ENCODE results near the gene LBX1. TPM values are rescaled to one million over a fixed set of nuclear protein-coding genes. Genes with fewer than 3 reads are reported as not detected.

The LBX1 gene
- total and polyA plus RNA-seq, 2 donors (not counting 1 experiment from before 2014, with no cell fraction given): not detected

GRCh38 chr10:101225846-101226421 lies 3.3 kb downstream of the LBX1 start:
- peak overlapping the region; percentile 83 for H3K4me3 Mint-ChIP-seq
- Histone ChIP-seq H3K4me2 (replicated peaks; ENCODE audit: low read depth, low read length, poor library complexity, severe bottlenecking) (peak overlapping the region; percentile 85), H3K4me3 (ENCODE audit: control extremely low read depth in 1 of 5, extremely low read depth in 1 of 5, insufficient read depth in 1 of 5, low read depth in 2 of 5, low read length in 4 of 5) (peak overlapping the region in 3 of 5 experiments; percentile 15 to 68 (median 29)), H3K36me3 (replicated peaks in 1 of 2; ENCODE audit: control extremely low read depth in 1 of 2, control insufficient read depth in 1 of 2, extremely low read depth in 1 of 2, insufficient read depth in 2 of 2, low read length in 1 of 2) (no peaks in the 10 kb centered on the region), H3K79me2 (ENCODE audit: control insufficient read depth, insufficient read depth, low read length) (no peaks in the 10 kb centered on the region), H3K27me3 (replicated peaks in 1 of 4; ENCODE audit: control extremely low read depth in 1 of 4, control insufficient read depth in 3 of 4, insufficient read depth in 4 of 4, low read length in 3 of 4) (peaks cover 0 to 91% (median 76%) of the 10 kb centered on the region in 4 experiments), H3K4me1 (ENCODE audit: control insufficient read depth in 2 of 2, insufficient read depth in 2 of 2, low read length in 2 of 2) (peaks cover 63 to 91% of the 10 kb centered on the region in 2 donors), H2AFZ (ENCODE audit: insufficient read depth, low read depth, low read length, poor library complexity, severe bottlenecking) (no peak overlapping the region), H4K20me1 (ENCODE audit: control insufficient read depth, insufficient read depth, low read length, poor library complexity, severe bottlenecking) (peaks cover 6% of the 10 kb centered on the region), H3K27ac (ENCODE audit: low read length in 2 of 2) (no peak overlapping the region), H3K9me3 (ENCODE audit: control extremely low read depth in 1 of 3, control insufficient read depth in 2 of 3, insufficient read depth in 1 of 3, low read length in 2 of 3) (peaks cover 0 to 64% (median 8%) of the 10 kb centered on the region in 3 donors), H3K9ac (ENCODE audit: low read length) (peak overlapping the region; percentile 58)
- POLR2A ChIA-PET: no interaction called here
- peaks cover 58% of the 10 kb centered on the region for H3K4me1 Mint-ChIP-seq
- intact Hi-C loops (cut with micrococcal nuclease): loop anchor here (1.0 to 10.0 kb wide), 3 partner anchors 10 to 481 kb away; partner anchors contain the start of genes BTRC and PAX2
- CTCF ChIA-PET: interaction anchor here (1.6 to 5.4 kb wide), 2 partner anchors 10 to 12 kb away, joined by 3 to 19 read pairs; no protein-coding TSS in a partner anchor
- TF ChIP-seq EZH2 (IDR thresholded peaks at IDR 0.05; ENCODE audit: borderline replicate concordance, insufficient read depth, low read depth, low read length, poor library complexity, severe bottlenecking): no peak
- no peak for TF ChIP-seq CTCF (IDR thresholded peaks at IDR 0.05)
- H3K9me3 Mint-ChIP-seq (ENCODE audit: insufficient read depth): no peaks in the 10 kb centered on the region
- peaks cover 62% of the 10 kb centered on the region for H3K27me3 Mint-ChIP-seq
- no peak for ATAC-seq (ENCODE audit: low read depth)
- DNase-seq: peak; percentile 42
- WGBS (ENCODE audit: insufficient coverage): 16% methylated on average over 15 of the region's 23 CpGs
- no peak overlapping the region for H3K27ac Mint-ChIP-seq
